ENCODE data around the gene TNPO1. TPM values are rescaled to one million over a fixed set of nuclear protein-coding genes. Genes with fewer than 3 reads are reported as not detected.

Gene TNPO1
- total and polyA plus RNA-seq, 9 of the 15 experiments (the other 6 are each of a cell fraction or from before 2014, with no cell fraction given): 20.8 to 176 (median 97.9) TPM

GRCh38 chr5:72955768-72956323 is 139.4 kb downstream of the TNPO1 start, which contains the start of gene FCHO2 (continued):
- TF ChIP-seq, protein P1, sequence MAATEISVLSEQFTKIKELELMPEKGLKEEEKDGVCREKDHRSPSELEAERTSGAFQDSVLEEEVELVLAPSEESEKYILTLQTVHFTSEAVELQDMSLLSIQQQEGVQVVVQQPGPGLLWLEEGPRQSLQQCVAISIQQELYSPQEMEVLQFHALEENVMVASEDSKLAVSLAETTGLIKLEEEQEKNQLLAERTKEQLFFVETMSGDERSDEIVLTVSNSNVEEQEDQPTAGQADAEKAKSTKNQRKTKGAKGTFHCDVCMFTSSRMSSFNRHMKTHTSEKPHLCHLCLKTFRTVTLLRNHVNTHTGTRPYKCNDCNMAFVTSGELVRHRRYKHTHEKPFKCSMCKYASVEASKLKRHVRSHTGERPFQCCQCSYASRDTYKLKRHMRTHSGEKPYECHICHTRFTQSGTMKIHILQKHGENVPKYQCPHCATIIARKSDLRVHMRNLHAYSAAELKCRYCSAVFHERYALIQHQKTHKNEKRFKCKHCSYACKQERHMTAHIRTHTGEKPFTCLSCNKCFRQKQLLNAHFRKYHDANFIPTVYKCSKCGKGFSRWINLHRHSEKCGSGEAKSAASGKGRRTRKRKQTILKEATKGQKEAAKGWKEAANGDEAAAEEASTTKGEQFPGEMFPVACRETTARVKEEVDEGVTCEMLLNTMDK (IDR thresholded peaks at IDR 0.05; ENCODE audit: borderline replicate concordance, insufficient read depth, low read depth, low read length, poor library complexity, severe bottlenecking): peak; percentile 95
- TF ChIP-seq, protein P2, sequence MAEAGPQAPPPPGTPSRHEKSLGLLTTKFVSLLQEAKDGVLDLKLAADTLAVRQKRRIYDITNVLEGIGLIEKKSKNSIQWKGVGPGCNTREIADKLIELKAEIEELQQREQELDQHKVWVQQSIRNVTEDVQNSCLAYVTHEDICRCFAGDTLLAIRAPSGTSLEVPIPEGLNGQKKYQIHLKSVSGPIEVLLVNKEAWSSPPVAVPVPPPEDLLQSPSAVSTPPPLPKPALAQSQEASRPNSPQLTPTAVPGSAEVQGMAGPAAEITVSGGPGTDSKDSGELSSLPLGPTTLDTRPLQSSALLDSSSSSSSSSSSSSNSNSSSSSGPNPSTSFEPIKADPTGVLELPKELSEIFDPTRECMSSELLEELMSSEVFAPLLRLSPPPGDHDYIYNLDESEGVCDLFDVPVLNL (CRISPR knock-in tag; IDR thresholded peaks at IDR 0.05; ENCODE audit: low read depth): 0 out of 2 replicates have a peak, but pooled peaks have one; percentile 47
- TF ChIP-seq POLR2G (IDR thresholded peaks at IDR 0.05; ENCODE audit: low read depth, low read length) (peak; percentile 90), RB1 (IDR thresholded peaks at IDR 0.05; ENCODE audit: low read depth) (peak; percentile 79), FOXA3 (CRISPR knock-in tag; conservative IDR thresholded peaks at IDR 0.05 in 1 of 2, IDR thresholded peaks at IDR 0.05 in 1 of 2) (peak; percentile 100), ZBTB33 (CRISPR knock-in tag; IDR thresholded peaks at IDR 0.05) (peak; percentile 75), MCM5 (IDR thresholded peaks at IDR 0.05; ENCODE audit: low read depth) (no peak), POLR2AphosphoS5 (IDR thresholded peaks at IDR 0.05; ENCODE audit: control insufficient read depth, insufficient read depth, low read depth, low read length) (peak; percentile 78), PHF8 (IDR thresholded peaks at IDR 0.05; ENCODE audit: borderline replicate concordance, low read length) (peak; percentile 75; the same call in 1 of the 2 replicates), RFX7 (CRISPR knock-in tag; IDR thresholded peaks at IDR 0.05) (no peak)
- TF ChIP-seq, protein P3, sequence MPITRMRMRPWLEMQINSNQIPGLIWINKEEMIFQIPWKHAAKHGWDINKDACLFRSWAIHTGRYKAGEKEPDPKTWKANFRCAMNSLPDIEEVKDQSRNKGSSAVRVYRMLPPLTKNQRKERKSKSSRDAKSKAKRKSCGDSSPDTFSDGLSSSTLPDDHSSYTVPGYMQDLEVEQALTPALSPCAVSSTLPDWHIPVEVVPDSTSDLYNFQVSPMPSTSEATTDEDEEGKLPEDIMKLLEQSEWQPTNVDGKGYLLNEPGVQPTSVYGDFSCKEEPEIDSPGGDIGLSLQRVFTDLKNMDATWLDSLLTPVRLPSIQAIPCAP (CRISPR knock-in tag; IDR thresholded peaks at IDR 0.05; ENCODE audit: borderline replicate concordance): peak; percentile 43; the same call in 1 of the 2 replicates
